Measurements from ENCODE around the gene TMEM170A.
"Not testable (repeated sequence)": the region's sequence is repeated elsewhere in the genome, so short reads cannot be mapped to it uniquely, and the experiment has no call there.

The TMEM170A gene

GRCh38 chr16:75452464-75453190 lies 11.9 kb downstream of the TMEM170A start:
- DNase-seq, result no peak

- DNase-seq, result no peak
Measured at GRCh38 chr16:75446416-75446815, 18.1 kb downstream of the TMEM170A start.

DNA sequence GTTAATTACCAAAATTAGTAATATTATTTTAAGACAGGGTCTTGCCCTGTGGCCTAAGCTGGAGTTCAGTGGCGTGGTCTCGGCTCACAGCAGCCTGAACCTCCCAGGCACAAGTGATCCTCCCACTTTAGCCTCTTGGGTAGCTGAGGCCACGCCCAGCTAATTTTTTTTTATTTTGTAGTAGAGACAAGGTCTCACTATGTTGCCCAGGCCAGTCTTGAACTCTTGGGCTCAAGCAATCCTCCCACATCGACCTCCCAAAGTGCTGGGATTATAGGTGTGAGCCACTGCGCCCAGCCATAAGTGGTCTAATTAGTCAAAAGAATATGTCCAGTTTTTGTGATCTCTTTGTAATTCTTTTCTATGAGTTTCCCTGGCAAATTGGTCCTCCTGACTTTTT lies 19.2 kb downstream of the TMEM170A start:
- DNase-seq, result no peak

GRCh38 chr16:75443298-75443697 lies 21.2 kb downstream of the TMEM170A start:
- no peak for DNase-seq

- no peak for DNase-seq
Measured at GRCh38 chr16:75433732-75434413, 30.6 kb downstream of the TMEM170A start.

GRCh38 chr16:75432828-75433731 lies 31.4 kb downstream of the TMEM170A start, which contains the start of gene CFDP1:
TSS of gene CFDP1 (minus strand) at chr16:75433503. CDS start at chr16:75433352, 151 bp downstream.
- DNase-seq, result peak; percentile 86

DNA sequence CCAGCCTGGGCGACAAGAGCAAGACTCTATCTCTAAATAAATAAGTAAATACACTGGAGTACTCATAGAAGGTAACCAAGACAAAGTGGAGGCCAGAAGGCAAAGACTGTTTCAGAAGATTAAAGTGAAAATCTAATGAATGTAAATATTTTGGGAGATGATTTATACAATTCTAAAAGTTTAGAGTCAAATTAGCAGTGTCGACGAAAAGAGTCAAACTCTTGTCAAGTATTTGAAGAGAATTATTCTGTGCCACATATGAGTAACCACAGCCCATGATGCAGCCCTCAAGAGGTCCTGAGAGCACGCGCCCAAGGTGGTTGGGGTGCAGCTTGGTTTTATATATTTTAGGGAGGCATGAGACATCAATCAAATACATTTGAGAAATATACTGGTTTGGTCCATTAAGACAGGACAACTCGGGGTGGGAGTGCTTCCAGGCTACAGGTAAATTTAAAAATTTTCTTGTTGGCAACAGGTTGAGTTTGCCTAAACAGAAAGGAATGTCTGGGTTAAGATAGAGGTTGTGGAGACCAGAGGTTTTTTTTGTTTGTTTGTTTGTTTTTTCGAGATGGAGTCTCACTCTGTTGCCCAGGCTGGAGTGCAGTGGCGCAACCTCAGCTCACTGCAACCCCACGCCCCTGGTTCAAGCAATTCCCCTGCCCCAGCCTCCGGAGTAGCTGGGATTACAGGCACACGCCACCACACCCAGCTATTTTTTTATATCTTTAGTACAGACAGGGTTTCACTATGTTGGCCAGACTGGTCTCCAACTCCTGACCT lies 34.7 kb downstream of the TMEM170A start:
- no peak for DNase-seq

GRCh38 chr16:75426524-75426923 lies 38.0 kb downstream of the TMEM170A start:
- not testable (repeated sequence) for DNase-seq

DNA sequence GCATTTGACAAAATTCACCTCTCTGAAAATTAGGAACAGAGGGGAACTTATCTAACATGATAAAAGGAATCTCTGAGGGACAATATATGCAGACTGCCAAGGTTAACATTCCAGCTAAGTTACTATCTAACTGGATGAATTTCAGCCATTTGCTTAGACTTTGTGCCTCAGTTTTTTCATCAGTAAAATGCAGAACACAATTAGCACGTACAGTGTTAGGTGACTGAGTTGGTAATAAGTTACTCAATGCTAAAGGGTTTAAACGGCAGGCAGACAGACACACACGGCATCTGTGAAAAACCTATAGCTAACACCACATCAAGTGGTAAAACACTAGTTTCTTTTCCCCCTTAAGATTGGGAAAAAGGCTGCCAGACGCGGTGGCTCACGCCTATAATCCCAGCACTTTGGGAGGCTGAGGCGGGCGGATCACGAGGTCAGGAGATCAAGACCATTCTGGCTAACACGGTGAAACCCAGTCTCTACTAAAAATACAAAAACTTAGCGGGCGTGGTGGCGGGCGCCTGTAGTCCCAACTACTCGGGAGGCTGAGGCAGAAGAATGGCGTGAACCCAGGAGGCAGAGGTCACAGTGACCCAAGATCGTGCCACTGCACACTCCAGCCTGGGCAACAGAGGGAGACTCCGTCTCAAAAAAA lies 40.3 kb downstream of the TMEM170A start:
- not testable (repeated sequence) for DNase-seq

- no peak for DNase-seq
Measured at GRCh38 chr16:75423723-75424104, 40.8 kb downstream of the TMEM170A start.

GRCh38 chr16:75421820-75422126 lies 42.7 kb downstream of the TMEM170A start:
- no peak for DNase-seq

DNA sequence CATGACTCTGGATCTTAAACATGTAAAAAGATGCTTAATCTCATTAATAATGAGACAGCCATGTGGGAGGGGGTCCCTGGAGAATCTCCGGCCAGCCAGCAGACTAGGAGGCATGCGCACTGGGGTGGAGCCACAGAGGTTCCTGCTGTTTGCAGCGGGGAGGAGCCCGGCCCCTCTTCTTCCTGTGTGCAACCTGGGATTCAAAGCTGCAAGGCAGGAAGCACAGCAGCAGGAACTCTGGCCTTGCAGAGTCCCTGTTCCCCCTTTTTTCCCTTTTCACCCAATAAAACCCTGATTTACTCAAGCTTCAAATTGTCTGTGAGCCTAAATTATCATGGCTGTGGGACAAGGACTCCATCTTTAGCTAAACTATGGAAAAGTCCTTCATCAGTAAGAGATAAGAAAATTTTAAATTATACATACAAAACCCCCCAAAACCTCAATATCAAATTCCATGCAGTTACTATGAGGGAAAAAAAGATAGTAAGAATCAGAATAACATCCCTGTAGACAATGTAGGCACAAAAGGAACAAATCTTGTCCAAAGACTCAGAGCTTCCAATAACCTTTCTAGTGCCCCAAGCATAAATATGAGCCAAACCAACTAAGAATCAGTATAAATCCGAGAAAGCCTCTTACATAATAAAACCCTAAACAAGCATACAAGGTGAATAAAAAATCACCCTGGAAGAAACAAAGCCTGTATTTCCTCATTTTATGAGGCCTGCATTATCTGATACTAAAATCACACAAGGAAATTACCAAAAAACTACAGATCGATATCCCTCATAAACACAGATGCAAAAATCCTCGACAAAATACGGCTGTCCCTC lies 43.3 kb downstream of the TMEM170A start:
- DNase-seq, result no peak

GRCh38 chr16:75416904-75417565 lies 47.5 kb downstream of the TMEM170A start:
- no peak for DNase-seq

GRCh38 chr16:75415169-75415905 lies 49.2 kb downstream of the TMEM170A start:
- DNase-seq, result no peak

DNA sequence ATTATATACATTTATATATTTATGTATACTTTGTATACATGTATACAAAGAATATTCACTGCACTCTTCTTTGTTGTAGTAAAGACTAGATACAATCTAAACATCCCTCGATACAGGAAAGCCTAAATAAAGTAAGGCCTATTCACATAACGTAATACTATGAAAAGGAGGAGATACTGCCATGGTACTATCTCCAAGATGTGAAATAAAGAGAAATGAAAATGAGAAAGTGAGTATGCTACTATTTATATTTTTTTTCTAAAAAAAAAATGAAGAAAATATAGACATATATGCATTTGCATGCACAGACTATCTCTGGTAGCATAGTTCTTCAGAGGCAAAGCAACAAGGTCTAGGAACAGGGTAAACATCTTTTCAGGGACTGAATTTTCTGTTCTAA lies 50.5 kb downstream of the TMEM170A start:
- no peak for DNase-seq

- DNase-seq, result no peak
Measured at GRCh38 chr16:75406943-75407342, 57.5 kb downstream of the TMEM170A start.

DNA sequence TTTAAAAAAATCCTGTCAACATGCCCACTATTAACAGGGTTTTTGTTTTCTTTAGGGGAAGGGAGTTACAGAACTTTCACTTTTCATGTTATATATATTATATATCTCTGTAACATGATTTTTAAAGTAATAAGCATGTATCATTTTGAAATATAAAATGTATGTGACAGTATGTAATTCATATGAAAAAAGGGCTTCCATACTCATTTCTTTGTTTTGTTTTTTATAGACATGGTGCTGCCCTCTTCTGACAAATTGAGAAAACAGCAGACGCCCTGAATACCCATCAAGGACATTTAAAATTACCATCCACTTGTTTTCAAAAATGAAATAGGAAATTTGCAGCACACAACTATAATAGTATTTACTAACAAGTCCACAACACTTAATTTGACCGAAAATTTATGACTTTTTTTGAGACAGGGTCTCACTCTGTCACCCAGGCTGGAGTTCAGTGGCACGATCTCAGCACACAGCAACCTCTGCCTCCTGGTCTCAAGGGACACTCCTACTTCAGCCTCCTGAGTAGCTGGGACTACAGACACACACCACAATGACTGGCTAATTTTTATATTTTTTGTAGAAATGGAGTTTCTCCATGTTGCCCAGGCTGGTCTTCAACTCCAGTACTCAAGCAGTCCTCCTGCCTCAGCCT lies 61.5 kb downstream of the TMEM170A start:
- DNase-seq, result no peak

DNA sequence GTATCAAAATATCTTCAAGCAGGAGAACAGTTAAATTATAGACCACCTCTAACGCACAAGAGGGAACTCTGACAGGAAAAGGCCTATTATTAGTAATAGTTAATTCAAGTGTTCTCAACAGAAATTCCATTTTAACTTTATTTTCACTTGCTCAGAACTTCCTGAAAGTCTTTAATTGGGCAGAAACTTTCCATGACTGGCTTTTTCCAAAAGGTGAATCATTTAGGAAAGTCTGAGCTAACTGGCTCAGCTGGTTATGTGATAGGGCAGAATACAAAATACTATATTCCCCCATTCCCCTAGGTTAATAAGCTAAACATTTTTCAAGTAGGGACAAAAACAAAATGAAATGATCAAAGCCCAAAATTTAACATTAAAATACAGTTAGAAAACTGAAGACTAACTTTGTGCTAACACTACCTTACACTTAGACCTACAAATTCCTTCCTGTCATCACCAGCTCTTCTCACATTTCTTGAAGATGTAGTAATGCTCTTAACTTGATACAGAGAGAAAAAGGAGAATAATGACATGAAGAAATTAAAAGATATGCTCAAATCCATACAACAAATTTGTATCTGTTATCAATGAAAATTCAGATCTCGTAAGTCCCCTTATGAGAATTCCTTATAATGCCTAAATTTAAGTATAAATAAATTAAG lies 62.2 kb downstream of the TMEM170A start:
- no peak for DNase-seq

- no peak for DNase-seq
Measured at GRCh38 chr16:75401691-75402090, 62.8 kb downstream of the TMEM170A start.
